Left cardiac atrium (tissue), 4 donors: ENCODE data around the gene KLF17. TPM values are rescaled to one million over a fixed set of nuclear protein-coding genes. Genes with fewer than 3 reads are reported as not detected.
"Not testable (repeated sequence)": the region's sequence is repeated elsewhere in the genome, so short reads cannot be mapped to it uniquely, and the experiment has no call there.

Experiments used
- ATAC-seq, 2 donors: fragments of 200-7000 bp; cut with Tn5 transposase; one replicate each; pipeline ENCODE4 v1.9.1; 2020; ENCODE audit warnings: mild to moderate bottlenecking in 2 of 2, moderate library complexity in 2 of 2
- DNase-seq: peaks from one replicate; pipeline ENCODE4 v3.0.0-alpha.2; 2020
- intact Hi-C, 2 donors: fragments of 100-400 bp; cut with DNase I; formaldehyde crosslinking; loops; one replicate each; pipeline versions ENCODE4 v1.14.1 to v1.15.1; 2022 to 2023
- total RNA-seq, 2 donors: library from RNA; stranded (reverse); fragmentation: NEBNext Ultra II Directional; extraction: Animal tissue kit (Norgen Biotek cat#: 25700); gene quantifications; one replicate each; pipeline ENCODE4 v1.2.1, GENCODE V29; 2021
- donor health status: DM: no; HTN: yes; CAD: no.
- donor health status: DM: no; HTN: yes; CAD: no; lungs with severe emphysema.
- donor health status: DM: yes; HTN: yes; CAD: no.
- donor health status: Dilated cardiomyopathy.

Gene KLF17
- total RNA-seq, 2 donors from 2014 or later: not detected

DNA sequence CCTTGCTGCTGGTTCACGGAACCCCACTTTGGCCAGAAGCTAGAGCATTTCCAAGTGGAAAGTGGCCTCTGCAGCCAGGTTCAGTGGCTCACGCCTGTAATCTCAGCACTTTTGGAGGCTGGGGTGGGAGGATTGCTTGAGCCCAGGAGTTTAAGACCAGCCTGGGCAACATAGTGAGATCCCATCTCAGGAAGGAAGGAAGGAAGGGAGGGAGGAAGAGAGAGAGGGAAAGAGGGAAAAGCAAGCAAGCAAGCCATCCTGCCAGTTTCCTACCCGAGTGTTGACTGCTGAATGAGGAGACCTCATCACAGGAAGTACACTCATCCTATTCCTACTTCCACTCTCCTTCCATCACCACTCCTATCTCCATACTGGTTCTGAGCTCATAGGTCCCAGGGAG, 12.8 kb upstream of the KLF17 start:
- ATAC-seq (no peak), DNase-seq (no peak)
- intact Hi-C loops: no loop called here

DNA sequence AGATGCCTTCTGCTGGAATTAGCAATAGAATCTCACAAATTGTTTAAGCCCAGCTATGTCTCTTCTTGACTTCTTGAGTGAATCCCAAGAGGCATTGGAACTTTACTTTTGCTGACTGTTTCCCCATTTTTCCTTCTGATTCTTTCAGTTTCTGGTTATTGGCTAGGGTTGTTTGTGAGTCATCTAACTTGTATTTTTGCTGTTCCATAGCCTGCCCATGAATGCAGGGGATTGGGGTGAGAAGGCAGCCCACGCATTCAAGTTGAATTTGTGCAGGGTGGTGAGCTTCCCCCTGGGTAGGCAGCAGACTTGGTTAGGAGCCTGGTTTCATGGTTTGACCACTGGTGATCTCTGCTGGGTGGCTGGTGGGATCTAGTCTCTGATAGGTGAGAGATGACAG, 10.4 kb upstream of the KLF17 start:
- ATAC-seq: no peak
- intact Hi-C loops: no loop called here

DNA sequence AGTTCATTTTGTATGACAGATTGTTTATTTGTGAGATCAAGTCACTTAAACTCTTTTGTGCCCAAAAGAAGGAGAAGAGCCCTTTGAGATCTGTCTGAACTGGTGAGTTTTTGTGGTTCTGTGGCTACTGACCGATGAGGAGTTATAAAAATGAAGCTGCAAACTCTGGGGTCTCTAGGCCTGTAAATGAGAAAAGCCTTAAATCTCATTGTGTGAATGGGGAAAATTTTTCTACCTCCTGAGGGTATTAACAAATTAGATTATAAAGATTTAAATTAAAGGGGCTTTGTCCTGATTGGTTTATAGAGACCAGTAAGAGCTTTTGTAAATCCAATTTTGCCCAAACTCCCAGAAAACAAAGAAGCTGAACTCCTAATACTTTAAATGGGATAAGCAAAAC, 9.7 kb upstream of the KLF17 start:
- intact Hi-C loops: no loop called here
- ATAC-seq (no peak), DNase-seq (no peak)

More for the DNA sequence above, 10.4 kb upstream of the KLF17 start:
- no peak for DNase-seq

DNA sequence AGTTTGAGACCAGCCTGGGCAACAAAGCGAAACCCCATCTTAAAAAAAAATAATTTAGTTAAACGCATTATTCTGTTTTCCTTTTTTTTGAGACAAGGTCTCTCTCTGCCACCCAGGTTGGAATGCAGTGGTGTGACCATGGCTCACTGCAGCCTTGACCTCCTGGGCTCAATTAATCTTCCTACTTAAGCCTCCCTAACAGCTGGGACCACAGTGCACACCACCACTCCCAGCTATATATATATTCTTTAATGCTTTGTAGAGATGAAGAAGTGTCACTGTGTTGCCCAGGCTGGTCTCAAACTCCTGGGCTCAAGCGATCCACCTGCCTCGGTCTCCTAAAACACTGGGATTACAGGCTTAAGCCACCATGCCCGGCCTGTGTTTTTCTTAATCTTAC, 7.7 kb upstream of the KLF17 start:
- intact Hi-C loops: no loop called here
- ATAC-seq (no peak), DNase-seq (no peak)

DNA sequence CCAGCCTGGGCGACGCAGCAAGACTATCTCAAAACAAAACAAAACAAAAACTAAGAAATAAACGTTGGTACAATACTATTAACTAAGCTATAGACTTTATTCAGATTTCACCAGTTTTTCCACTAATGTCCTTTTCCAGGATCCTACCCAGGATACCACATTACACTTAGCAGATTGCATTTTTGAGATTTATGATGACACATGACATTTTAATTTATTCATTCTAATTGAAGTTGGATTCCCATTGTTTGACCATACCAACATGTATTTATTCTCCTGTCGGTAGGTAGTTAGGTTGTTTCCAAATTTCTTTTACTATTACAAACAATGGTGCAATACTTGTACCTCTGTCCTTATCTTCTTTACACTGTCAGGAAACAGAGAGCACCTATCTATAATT, 6.8 kb upstream of the KLF17 start:
- DNase-seq (no peak), ATAC-seq (no peak)
- intact Hi-C loops: no loop called here

DNA sequence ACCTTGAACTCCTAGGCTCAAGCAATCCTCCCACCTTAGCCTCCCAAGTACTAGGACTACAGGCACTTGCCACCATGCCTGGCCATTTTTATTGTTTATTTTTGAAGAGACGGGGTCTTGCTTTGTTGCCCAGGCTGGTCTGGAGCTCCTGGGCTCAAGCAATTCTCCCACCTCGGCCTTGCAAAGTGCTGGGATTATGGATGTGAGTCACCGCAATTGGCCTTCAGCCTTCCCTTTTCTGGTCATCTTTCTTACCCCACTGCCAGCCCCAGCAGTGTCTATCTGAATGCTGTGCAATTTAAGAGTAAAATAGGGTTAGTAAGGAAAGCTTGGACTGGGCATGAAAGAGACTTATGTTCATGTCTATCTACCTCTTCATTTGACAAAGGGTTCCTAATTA, 6.1 kb upstream of the KLF17 start:
- intact Hi-C loops: no loop called here
- DNase-seq (no peak), ATAC-seq (no peak)

DNA sequence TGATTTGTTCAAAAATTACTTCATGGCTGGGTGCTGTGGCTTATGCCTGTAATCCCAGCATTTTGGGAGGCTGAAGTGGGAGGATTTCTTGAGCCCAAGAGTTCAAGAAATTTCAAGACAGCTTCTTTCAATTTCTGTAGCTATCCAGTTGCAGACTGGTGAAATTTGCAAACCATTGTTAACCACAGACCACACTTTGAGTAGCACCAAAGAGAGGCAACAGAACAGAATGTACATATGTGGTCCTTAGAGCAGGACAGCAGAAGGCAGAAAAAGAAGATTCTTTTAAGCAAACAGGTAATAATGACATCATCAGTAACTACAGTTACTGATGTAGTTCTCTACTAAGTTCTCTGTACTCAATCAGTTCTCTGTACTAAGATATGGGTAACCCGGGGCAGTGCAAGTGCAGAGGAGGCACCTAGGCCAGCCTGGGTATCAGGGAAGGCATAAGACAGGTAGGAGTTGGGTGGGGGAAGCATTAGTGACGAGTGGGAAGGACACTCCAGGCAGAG, 5.5 kb upstream of the KLF17 start:
- DNase-seq (no peak), ATAC-seq (no peak)
- intact Hi-C loops: no loop called here

DNA sequence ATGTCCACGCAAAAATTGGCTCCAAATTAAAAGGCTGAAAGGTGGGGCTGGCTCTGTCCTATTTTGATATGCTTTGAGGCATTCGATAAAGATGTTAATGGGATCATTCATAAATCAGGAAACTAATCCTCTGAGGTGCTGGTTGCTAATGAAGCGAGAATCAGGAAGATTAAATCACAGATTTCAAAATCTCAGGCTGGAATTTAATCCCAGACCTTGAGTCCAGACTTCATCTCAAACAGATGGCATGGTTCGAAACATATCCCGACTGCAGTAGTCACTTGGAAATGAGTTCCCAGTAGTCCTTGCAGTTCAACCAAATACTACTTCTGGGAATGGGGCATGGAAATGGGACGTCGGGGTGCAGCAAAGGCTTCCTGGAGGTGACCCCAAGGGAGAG, 4.5 kb upstream of the KLF17 start:
- intact Hi-C loops: no loop called here
- ATAC-seq (no peak), DNase-seq (no peak)

DNA sequence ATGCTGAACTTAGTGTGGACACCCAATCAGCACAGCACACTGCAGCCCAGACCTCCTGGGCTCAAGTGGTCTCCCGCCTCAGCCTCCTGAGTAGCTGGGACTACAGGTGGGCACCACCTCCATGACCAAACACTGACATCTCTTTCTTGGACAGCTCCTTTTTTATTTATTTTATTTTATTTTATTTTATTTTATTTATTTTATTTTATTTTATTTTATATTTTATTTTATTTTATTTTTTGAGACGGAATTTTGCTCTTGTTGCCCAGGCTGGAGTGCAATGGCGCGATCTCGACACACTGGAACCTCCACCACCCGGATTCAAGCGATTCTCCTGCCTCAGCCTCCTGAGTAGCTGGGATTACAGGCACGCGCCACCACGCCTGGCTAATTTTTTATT, 1.3 kb upstream of the KLF17 start:
- ATAC-seq, DNase-seq, intact Hi-C loops: not testable (repeated sequence)

DNA sequence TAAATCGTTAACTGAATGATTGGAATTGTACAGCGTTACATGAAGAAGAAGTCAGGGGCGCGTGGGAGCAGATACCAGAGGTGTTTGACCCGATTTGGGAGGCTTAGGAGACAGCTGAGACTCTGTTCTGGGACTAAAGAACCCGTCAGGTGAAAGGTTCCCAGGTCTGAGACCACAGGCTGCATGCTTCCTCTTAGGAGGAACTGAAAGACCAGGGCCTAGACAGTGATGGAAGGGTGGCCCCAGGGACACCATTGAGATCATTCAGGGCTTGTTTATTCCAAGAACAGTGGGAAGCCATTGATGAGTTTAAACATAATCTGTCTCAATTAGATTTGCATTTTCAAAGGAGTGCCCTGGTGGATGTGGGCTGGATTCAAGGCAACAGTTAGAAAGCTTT, 904 bp downstream of the KLF17 start:
- intact Hi-C loops: no loop called here
- no peak for ATAC-seq

DNA sequence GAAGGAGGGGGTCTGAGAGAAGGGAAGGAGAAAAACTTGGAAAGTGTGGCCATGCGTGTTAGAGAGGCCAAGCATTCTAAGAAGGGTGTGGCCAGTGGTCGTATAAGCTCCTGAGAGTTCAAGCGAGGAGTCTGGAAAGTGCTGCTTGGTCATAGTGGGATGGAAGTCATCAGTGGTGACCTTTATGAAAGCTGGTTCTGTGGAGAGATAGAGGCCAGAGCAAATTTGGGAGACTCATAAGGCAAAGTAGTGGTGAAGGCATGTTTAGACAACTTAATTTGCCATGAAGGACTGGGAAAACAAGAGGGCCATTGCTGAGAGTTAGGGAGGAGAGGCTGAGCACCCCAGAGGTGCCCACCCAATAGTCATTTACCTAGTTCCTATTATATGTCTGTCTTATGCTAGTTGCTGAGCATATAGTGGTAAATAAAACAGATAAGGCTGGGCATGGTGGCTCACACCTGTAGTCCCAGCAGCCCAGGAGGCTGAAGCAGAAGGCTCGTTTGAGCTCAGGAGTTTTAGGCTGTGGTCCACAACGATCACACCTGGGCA, 1.9 kb downstream of the KLF17 start:
- intact Hi-C loops: no loop called here
- ATAC-seq (no peak), DNase-seq (no peak)

More for the DNA sequence above, 904 bp downstream of the KLF17 start:
- DNase-seq: no peak

DNA sequence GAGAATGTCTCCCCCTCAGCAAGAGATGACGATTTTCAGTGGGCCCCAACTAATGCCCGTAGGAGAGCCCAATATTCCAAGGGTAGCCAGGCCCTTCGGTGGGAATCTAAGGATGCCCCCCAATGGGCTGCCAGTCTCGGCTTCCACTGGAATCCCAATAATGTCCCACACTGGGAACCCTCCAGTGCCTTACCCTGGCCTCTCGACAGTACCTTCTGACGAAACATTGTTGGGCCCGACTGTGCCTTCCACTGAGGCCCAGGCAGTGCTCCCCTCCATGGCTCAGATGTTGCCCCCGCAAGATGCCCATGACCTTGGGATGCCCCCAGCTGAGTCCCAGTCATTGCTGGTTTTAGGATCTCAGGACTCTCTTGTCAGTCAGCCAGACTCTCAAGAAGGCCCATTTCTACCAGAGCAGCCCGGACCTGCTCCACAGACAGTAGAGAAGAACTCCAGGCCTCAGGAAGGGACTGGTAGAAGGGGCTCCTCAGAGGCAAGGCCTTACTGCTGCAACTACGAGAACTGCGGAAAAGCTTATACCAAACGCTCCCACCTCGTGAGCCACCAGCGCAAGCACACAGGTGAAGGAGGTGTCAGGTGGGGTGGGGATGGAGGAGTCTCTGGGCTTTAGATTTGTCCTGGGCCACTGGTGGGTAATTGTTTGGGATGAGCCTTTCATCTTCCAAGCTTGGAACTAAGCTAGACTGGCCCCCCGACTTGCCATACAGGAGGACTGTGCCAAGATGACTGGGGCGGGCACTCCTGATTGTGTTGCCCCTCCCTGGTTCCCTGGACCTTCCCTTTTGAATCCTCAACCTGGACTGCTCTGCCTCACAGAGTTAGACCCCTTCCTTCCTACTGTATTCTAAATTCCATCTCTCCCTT, 11.2 kb downstream of the KLF17 start:
- ATAC-seq (no peak), DNase-seq (no peak)
- intact Hi-C loops: no loop called here

DNA sequence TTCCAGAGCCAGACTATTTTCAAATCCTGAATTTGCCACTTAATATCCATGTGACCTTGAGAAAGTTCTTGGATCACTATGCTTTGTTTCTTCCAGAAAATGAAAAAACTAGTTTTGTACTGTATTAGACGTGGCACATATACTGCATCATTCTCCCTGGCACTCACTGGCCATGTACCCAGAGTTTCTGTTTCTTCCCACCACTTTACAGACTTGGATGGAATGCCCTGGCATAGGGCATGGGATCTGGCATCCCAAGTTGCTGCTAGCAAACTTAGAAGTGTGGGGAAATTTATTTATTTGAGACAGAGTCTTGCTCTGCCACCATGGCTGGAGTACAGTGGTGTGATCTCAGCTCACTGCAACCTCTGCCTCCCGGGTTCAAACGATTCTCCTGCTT, 12.8 kb downstream of the KLF17 start:
- intact Hi-C loops: no loop called here
- no peak for DNase-seq
- no peak for ATAC-seq

DNA sequence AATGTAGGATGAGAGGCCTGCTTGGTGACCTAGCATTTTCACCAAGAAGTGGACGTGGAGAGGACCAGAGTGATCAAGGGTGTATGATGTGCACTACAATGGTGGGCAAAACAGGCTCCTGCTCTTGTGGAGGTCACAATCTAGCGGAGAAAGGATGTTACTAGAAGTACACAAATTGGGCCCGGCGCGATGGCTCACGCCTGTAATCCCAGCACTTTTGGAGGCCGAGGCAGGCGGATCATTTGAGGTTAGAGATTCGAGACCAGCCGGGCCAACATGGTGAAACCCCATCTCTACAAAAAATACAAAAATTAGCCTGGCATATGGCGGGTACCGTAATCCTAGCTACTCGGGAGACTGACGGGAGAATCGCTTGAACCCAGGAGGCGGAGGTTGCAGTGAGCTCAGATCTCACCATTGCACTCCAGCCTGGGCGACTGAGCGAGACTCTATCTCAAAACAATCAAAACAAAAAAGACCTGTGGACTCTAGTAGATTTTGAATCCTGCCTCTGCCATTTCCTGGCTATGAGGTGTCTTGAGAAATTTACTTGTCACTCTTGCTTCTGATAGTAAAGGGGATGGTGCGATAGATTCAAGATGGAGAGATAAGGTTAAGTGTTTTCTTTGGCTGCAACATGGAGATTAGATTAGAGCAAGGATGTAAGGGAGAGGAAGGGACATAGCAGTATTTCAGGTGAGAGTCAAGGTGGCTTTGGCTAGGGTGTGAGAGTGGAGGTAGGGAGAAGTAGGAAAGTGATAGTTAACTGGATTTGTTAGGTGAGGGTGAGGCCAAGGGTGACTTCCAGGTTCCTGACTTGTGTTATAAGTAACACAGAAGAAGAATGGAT, 15.7 kb downstream of the KLF17 start:
- intact Hi-C loops: no loop called here
- ATAC-seq (no peak), DNase-seq (no peak)

DNA sequence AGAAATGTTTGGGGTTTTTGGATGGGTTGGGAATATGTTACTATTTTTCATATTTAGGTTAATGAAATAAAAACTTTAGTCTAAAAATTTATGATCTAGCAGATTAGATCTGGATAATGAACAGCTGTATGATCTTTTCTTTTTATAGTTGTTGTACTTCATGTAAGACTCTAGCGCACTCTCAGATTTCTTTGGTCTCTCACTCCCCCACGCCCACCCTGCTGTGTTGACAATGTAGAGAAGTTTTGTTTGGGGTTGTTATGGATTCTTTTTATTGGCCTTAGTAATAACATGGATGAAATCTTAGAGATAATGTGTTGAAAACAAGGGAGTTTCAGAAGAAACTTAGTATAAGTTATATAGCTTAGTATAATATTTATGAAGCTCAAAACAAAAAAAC, 17.3 kb downstream of the KLF17 start:
- DNase-seq (no peak), ATAC-seq (no peak)
- intact Hi-C loops: no loop called here

DNA sequence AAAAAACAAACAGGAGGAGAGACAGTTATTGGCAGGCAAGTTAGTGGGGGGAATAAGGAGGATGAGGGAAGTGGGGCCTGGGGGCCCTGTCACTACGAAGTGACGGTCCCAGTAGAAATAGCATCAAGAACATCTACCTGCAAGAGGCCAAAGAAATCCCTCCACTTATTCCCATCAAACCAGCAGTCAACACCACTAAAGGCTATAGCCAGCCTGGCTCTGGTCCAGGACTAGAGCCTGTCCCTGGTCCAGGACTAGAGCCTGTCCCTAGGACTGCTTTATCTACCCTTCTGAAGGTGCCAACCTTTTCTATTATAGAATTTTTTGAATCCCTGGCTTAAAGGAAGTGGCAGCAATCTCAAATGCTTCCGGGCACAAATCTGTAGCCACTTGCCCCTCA, 19.6 kb downstream of the KLF17 start:
- intact Hi-C loops: no loop called here
- ATAC-seq: no peak
- no peak for DNase-seq

DNA sequence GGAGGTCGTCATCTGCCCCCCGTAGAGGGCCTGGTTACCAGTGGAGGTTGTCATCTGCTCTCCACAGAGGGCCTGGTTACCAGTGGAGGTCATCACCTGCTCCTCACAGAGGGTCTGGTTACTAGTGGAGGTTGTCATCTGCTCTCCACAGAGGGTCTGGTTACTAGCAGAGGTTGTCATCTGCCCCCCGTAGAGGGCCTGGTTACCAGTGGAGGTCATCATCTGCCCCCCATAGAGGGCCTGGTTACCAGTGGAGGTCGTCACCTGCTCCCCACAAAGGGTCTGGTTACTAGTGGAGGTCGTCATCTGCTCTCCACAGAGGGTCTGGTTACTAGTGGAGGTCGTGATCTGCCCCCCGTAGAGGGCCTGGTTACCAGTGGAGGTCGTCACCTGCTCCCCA, 20.9 kb downstream of the KLF17 start:
- DNase-seq, ATAC-seq, intact Hi-C loops: not testable (repeated sequence)

DNA sequence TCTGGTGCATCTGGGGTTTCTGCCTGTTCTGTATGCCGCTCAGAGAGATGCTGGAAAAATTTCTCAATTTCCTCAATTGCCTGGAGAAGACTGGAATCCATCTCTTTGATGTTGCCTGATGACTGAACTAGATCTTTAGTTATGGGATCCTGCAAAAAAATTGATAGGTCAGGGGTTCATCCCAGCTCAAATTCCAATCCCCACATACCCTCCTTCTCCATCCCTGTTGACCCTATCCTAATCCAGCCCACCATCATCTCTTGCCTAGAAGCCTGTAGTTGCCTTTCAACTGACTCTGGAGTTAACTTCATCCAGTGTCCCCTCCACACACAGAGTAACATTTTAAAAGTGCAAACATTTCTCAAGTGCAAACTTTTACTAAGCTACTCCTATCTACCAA, 22.9 kb downstream of the KLF17 start, which contains the start of gene KLF18:
KLF18 (minus strand) TSS at position 101 of the 400 bp plus-strand sequence; CDS start at position 101, 0 bp downstream.
- intact Hi-C loops: no loop called here
- no peak for ATAC-seq

DNA sequence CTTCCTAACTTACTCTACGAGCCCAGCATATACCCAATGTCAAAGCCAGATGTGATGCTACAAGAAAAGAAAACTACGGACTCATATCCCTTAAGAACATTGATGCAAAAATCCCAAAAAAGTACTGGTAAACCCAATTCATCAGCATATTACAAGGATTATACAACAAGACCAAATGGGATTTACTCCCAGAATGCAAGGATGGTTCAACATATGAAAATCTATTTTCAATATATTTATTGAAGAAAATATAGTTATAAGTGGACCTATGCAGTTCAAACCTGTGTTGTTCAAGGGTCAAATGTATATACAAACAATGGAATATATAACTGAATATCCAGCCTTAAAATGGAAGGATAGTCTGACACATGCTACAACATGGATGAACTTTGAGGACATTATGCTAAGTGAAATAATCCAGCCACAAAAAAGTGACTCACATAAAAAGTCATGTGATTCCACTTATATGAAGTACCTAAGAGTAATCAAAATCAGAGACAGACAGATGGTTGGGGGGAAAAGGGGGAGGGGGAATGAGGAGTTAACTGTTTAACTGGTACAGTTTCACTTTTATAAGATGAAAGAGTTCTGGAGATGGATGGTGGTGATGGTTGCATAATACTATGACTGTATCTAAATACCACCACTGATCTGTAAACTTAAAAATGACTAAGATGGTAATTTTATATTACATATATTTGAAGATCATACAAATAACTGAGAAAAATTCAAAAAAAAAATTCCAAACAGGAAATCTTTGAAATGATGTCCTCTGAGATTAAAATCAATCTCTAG, 26.5 kb downstream of the KLF17 start:
- no peak for ATAC-seq
- DNase-seq: no peak
- intact Hi-C loops: no loop called here

More for the DNA sequence above, 22.9 kb downstream of the KLF17 start, which contains the start of gene KLF18:
- no peak for DNase-seq
